ENCODE measurements around the gene CTCFL. TPM values are rescaled to one million over a fixed set of nuclear protein-coding genes. Genes with fewer than 3 reads are reported as not detected.
A peak's percentile ranks its signal among the peaks of the same experiment; 100 is the strongest.

The CTCFL gene
- total and polyA plus RNA-seq, 2 donors (not counting 1 experiment from before 2014, with no cell fraction given) = not detected

- Histone ChIP-seq H3K27me3 (ENCODE audit: control insufficient read depth, insufficient read depth, low read length) (no peaks in the 10 kb centered on the region), H3K9ac (ENCODE audit: insufficient read depth, low read length) (no peak overlapping the region), H2AFZ (ENCODE audit: low read length) (no peak overlapping the region), H3K4me2 (ENCODE audit: extremely low read depth, insufficient read depth, low read length) (no peak overlapping the region), H3K36me3 (ENCODE audit: control insufficient read depth, insufficient read depth, low read length) (no peaks in the 10 kb centered on the region), H3K79me2 (ENCODE audit: control insufficient read depth, insufficient read depth, low read length) (no peaks in the 10 kb centered on the region), H3K27ac (ENCODE audit: insufficient read depth, low read length) (no peak overlapping the region), H4K20me1 (ENCODE audit: control insufficient read depth, extremely low read depth, insufficient read depth, low read length) (no peaks in the 10 kb centered on the region), H3K4me1 (ENCODE audit: control insufficient read depth, extremely low read depth, insufficient read depth, low read length) (no peaks in the 10 kb centered on the region), H3K9me3 (ENCODE audit: control insufficient read depth, insufficient read depth, low read depth, low read length) (no peaks in the 10 kb centered on the region), H3K4me3 (replicated peaks in 1 of 4; ENCODE audit: control extremely low read depth in 1 of 4, insufficient read depth in 1 of 4, low read depth in 3 of 4, low read length in 4 of 4) (no peak overlapping the region)
- TF ChIP-seq EZH2 (IDR thresholded peaks at IDR 0.05; ENCODE audit: low read length, missing control alignments) = no peak
- TF ChIP-seq, protein P1, sequence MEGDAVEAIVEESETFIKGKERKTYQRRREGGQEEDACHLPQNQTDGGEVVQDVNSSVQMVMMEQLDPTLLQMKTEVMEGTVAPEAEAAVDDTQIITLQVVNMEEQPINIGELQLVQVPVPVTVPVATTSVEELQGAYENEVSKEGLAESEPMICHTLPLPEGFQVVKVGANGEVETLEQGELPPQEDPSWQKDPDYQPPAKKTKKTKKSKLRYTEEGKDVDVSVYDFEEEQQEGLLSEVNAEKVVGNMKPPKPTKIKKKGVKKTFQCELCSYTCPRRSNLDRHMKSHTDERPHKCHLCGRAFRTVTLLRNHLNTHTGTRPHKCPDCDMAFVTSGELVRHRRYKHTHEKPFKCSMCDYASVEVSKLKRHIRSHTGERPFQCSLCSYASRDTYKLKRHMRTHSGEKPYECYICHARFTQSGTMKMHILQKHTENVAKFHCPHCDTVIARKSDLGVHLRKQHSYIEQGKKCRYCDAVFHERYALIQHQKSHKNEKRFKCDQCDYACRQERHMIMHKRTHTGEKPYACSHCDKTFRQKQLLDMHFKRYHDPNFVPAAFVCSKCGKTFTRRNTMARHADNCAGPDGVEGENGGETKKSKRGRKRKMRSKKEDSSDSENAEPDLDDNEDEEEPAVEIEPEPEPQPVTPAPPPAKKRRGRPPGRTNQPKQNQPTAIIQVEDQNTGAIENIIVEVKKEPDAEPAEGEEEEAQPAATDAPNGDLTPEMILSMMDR (conservative IDR thresholded peaks at IDR 0.05 in 1 of 2, IDR thresholded peaks at IDR 0.05 in 1 of 2; ENCODE audit: low read depth in 1 of 2, low read length in 2 of 2) = no peak
- DNase-seq (ENCODE audit: low read depth in 2 of 2) = no peak
Observed at GRCh38 chr20:57465943-57466342, 59.0 kb downstream of the CTCFL start.

- H3K27me3 ChIP-seq (ENCODE audit: control insufficient read depth, insufficient read depth, low read length) = no peaks in the 10 kb centered on the region
- DNase-seq (ENCODE audit: low read depth in 2 of 2) = no peak
- H3K9me3 ChIP-seq (ENCODE audit: control insufficient read depth, insufficient read depth, low read depth, low read length) = no peaks in the 10 kb centered on the region
- TF ChIP-seq, protein P1 (conservative IDR thresholded peaks at IDR 0.05 in 1 of 2, IDR thresholded peaks at IDR 0.05 in 1 of 2; ENCODE audit: low read depth in 1 of 2, low read length in 2 of 2) = no peak
- TF ChIP-seq EZH2 (IDR thresholded peaks at IDR 0.05; ENCODE audit: low read length, missing control alignments) = no peak
- H3K36me3 ChIP-seq (ENCODE audit: control insufficient read depth, insufficient read depth, low read length) = no peaks in the 10 kb centered on the region
- H3K4me2 ChIP-seq (ENCODE audit: extremely low read depth, insufficient read depth, low read length) = no peak overlapping the region
- H2AFZ ChIP-seq (ENCODE audit: low read length) = no peak overlapping the region
- H4K20me1 ChIP-seq (ENCODE audit: control insufficient read depth, extremely low read depth, insufficient read depth, low read length) = no peaks in the 10 kb centered on the region
- H3K9ac ChIP-seq (ENCODE audit: insufficient read depth, low read length) = no peak overlapping the region
- H3K79me2 ChIP-seq (ENCODE audit: control insufficient read depth, insufficient read depth, low read length) = no peaks in the 10 kb centered on the region
- no peak overlapping the region for H3K4me3 ChIP-seq (replicated peaks in 1 of 4; ENCODE audit: control extremely low read depth in 1 of 4, insufficient read depth in 1 of 4, low read depth in 3 of 4, low read length in 4 of 4)
- H3K4me1 ChIP-seq (ENCODE audit: control insufficient read depth, extremely low read depth, insufficient read depth, low read length) = no peaks in the 10 kb centered on the region
- H3K27ac ChIP-seq (ENCODE audit: insufficient read depth, low read length) = no peak overlapping the region
Observed at GRCh38 chr20:57465486-57465885, 59.5 kb downstream of the CTCFL start.

GRCh38 chr20:57464642-57465211 is 60.2 kb downstream of the CTCFL start:
- H3K9ac ChIP-seq (ENCODE audit: insufficient read depth, low read length) = no peak overlapping the region
- no peaks in the 10 kb centered on the region for H3K4me1 ChIP-seq (ENCODE audit: control insufficient read depth, extremely low read depth, insufficient read depth, low read length)
- DNase-seq (ENCODE audit: low read depth in 2 of 2) = no peak
- H3K36me3 ChIP-seq (ENCODE audit: control insufficient read depth, insufficient read depth, low read length) = no peaks in the 10 kb centered on the region
- H3K27ac ChIP-seq (ENCODE audit: insufficient read depth, low read length) = no peak overlapping the region
- no peak overlapping the region for H3K4me2 ChIP-seq (ENCODE audit: extremely low read depth, insufficient read depth, low read length)
- TF ChIP-seq EZH2 (IDR thresholded peaks at IDR 0.05; ENCODE audit: low read length, missing control alignments) = no peak
- TF ChIP-seq, protein P1 (conservative IDR thresholded peaks at IDR 0.05 in 1 of 2, IDR thresholded peaks at IDR 0.05 in 1 of 2; ENCODE audit: low read depth in 1 of 2, low read length in 2 of 2) = peak in 1 of 2 donors; percentile 7
- no peak overlapping the region for H3K4me3 ChIP-seq (replicated peaks in 1 of 4; ENCODE audit: control extremely low read depth in 1 of 4, insufficient read depth in 1 of 4, low read depth in 3 of 4, low read length in 4 of 4)
- H4K20me1 ChIP-seq (ENCODE audit: control insufficient read depth, extremely low read depth, insufficient read depth, low read length) = no peaks in the 10 kb centered on the region
- no peaks in the 10 kb centered on the region for H3K79me2 ChIP-seq (ENCODE audit: control insufficient read depth, insufficient read depth, low read length)
- H3K9me3 ChIP-seq (ENCODE audit: control insufficient read depth, insufficient read depth, low read depth, low read length) = no peaks in the 10 kb centered on the region
- no peak overlapping the region for H2AFZ ChIP-seq (ENCODE audit: low read length)
- H3K27me3 ChIP-seq (ENCODE audit: control insufficient read depth, insufficient read depth, low read length) = no peaks in the 10 kb centered on the region

Data from fibroblast of lung (primary cell).